H1 (cell line): ENCODE data around the gene TRAPPC6A.

Experiments used
- BCL11A ChIP-seq, 2 experiments: IDR thresholded peaks; one replicate each; pipeline ENCODE4 v1.6.1; 2011; ENCODE audit warnings: low read depth in 2 of 2, low read length in 2 of 2, mild to moderate bottlenecking in 2 of 2
- CEBPB ChIP-seq: IDR thresholded peaks from 2 replicates; pipeline ENCODE4 v1.6.1; 2012; ENCODE audit warnings: low read depth, low read length
- CHD1 ChIP-seq: IDR thresholded peaks from 2 replicates; pipeline ENCODE4 v1.6.1; 2012; ENCODE audit warnings: low read depth, low read length, improper control_type of control experiment
- CHD2 ChIP-seq: IDR thresholded peaks from 2 replicates; pipeline ENCODE4 v1.6.1; 2012; ENCODE audit warnings: low read length, improper control_type of control experiment
- CREB1 ChIP-seq: IDR thresholded peaks from 2 replicates; pipeline ENCODE4 v1.6.1; 2012; ENCODE audit warnings: inconsistent platforms
- CTCF ChIP-seq, 3 experiments: IDR thresholded peaks; 1 replicate in 2 of 3; 2 replicates in 1 of 3; pipeline versions ENCODE4 v1.5.1 to v1.6.1; 2011; ENCODE audit warnings: low read length in 3 of 3, mild to moderate bottlenecking in 3 of 3, inconsistent platforms in 2 of 3, low read depth in 1 of 3, moderate library complexity in 1 of 3; ENCODE audit not compliant: insufficient read depth in 1 of 3; ENCODE audit errors: control extremely low read depth in 1 of 3
- EP300 ChIP-seq, 2 experiments: IDR thresholded peaks; 1 replicate in 1 of 2; 2 replicates in 1 of 2; pipeline ENCODE4 v1.6.1; 2011 to 2012; ENCODE audit warnings: low read depth in 2 of 2, low read length in 2 of 2, mild to moderate bottlenecking in 2 of 2, borderline replicate concordance in 1 of 2, inconsistent platforms in 1 of 2, moderate library complexity in 1 of 2
- EZH2 ChIP-seq: fragments of 200-600 bp; sonication (generic); IDR thresholded peaks from 2 replicates; pipeline ENCODE4 v1.7.1; 2012; ENCODE audit warnings: low read depth, mild to moderate bottlenecking, moderate library complexity, low read length, inconsistent platforms; ENCODE audit not compliant: severe bottlenecking
- GABPA ChIP-seq: IDR thresholded peaks from 2 replicates; pipeline ENCODE4 v1.6.1; 2011; ENCODE audit warnings: mild to moderate bottlenecking, low read length, moderate library complexity, borderline replicate concordance; ENCODE audit not compliant: insufficient read depth
- NANOG ChIP-seq: IDR thresholded peaks from 2 replicates; pipeline ENCODE4 v1.6.1; 2011; ENCODE audit warnings: low read length, low read depth, mild to moderate bottlenecking, inconsistent platforms; ENCODE audit not compliant: insufficient read depth, poor library complexity, severe bottlenecking
- POLR2A ChIP-seq, 2 experiments: IDR thresholded peaks; 1 replicate in 1 of 2; 2 replicates in 1 of 2; pipeline ENCODE4 v1.6.1; 2011; ENCODE audit warnings: low read depth in 2 of 2, low read length in 2 of 2, mild to moderate bottlenecking in 2 of 2; ENCODE audit errors: control extremely low read depth in 1 of 2
- RAD21 ChIP-seq, 2 experiments: IDR thresholded peaks in 1 of 2; conservative IDR thresholded peaks in 1 of 2; 2 replicates each; pipeline ENCODE4 v1.6.1; 2011; ENCODE audit warnings: low read depth in 2 of 2, low read length in 2 of 2, improper control_type of control experiment in 1 of 2, inconsistent platforms in 1 of 2, mild to moderate bottlenecking in 1 of 2, moderate library complexity in 1 of 2
- RFX5 ChIP-seq: IDR thresholded peaks from 2 replicates; pipeline ENCODE4 v1.6.1; 2011; ENCODE audit warnings: low read depth, low read length, improper control_type of control experiment, borderline replicate concordance
- TBP ChIP-seq: IDR thresholded peaks from 2 replicates; pipeline ENCODE4 v1.6.1; 2011; ENCODE audit warnings: low read depth, low read length, improper control_type of control experiment

- TF ChIP-seq POLR2A (IDR thresholded peaks at IDR 0.05; ENCODE audit: control extremely low read depth in 1 of 2, low read depth in 2 of 2, low read length in 2 of 2) (no peak), EZH2 (no peak), CEBPB (no peak), RAD21 (IDR thresholded peaks at IDR 0.05 in 1 of 2, conservative IDR thresholded peaks at IDR 0.05 in 1 of 2; ENCODE audit: low read depth in 2 of 2, low read length in 2 of 2) (no peak), RFX5 (no peak), CTCF (IDR thresholded peaks at IDR 0.05; ENCODE audit: control extremely low read depth in 1 of 3, insufficient read depth in 1 of 3, low read depth in 1 of 3, low read length in 3 of 3) (no peak), TBP (no peak), EP300 (IDR thresholded peaks at IDR 0.05; ENCODE audit: borderline replicate concordance in 1 of 2, low read depth in 2 of 2, low read length in 2 of 2) (no peak), GABPA (no peak), BCL11A (IDR thresholded peaks at IDR 0.05; ENCODE audit: low read depth in 2 of 2, low read length in 2 of 2) (no peak), CHD2 (no peak), NANOG (no peak), CHD1 (no peak), CREB1 (no peak)
Measured at GRCh38 chr19:45128146-45128545, 49.9 kb downstream of the TRAPPC6A start.
